Putamen (tissue), 1 donor: ENCODE data around the gene TRIM40.
A peak's percentile ranks its signal among the peaks of the same experiment; 100 is the strongest.

ENCODE experiments used
- DNase-seq: peaks from one replicate; pipeline ENCODE4 v3.0.0-alpha.2; 2016; ENCODE audit warnings: low spot score

The TRIM40 gene, protein sequence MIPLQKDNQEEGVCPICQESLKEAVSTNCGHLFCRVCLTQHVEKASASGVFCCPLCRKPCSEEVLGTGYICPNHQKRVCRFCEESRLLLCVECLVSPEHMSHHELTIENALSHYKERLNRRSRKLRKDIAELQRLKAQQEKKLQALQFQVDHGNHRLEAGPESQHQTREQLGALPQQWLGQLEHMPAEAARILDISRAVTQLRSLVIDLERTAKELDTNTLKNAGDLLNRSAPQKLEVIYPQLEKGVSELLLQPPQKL

DNA sequence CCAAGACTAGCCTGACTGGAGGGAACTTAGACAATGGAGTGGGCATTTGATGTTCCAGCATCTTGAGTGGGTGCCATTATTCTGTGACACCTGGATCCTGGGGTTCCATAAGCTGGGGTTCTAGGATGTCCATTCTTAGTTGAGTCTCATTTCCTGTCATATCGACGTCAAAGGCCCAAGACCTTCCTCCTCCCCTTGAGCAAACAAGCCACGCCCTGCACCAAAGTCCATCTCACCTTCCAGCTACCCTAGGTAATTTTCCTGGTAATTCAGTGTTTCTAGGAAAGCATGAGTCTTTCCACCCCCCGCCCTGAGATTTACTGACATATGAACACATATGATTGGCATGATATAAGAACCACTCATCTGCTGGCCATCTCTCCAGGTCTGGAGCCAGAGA lies at the start of gene TRIM40:
Gene TRIM40 (plus strand): TSS at position 384 of the 400 bp plus-strand sequence. CDS start 897 bp downstream, outside the sequence.
- no peak for DNase-seq

DNA sequence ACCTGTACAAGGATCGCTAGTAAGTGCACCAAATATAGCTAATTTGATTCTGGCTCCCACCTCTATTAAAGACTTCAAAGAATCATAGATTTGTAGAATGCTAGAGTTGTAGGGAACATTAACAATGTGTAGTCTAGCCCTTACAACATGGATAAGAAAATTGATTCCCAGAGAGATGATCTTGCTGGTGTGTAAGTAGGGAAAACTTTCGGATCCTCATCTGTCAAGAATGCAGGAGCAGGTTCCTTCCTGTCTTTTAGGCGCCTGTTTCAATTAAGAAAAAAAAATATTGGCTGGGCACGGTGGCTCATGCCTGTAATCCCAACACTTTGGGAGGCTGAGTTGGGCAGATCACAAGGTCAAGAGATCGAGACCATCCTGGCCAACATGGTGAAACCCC lies 48.1 kb upstream of the TRIM40 start:
- no peak for DNase-seq

DNA sequence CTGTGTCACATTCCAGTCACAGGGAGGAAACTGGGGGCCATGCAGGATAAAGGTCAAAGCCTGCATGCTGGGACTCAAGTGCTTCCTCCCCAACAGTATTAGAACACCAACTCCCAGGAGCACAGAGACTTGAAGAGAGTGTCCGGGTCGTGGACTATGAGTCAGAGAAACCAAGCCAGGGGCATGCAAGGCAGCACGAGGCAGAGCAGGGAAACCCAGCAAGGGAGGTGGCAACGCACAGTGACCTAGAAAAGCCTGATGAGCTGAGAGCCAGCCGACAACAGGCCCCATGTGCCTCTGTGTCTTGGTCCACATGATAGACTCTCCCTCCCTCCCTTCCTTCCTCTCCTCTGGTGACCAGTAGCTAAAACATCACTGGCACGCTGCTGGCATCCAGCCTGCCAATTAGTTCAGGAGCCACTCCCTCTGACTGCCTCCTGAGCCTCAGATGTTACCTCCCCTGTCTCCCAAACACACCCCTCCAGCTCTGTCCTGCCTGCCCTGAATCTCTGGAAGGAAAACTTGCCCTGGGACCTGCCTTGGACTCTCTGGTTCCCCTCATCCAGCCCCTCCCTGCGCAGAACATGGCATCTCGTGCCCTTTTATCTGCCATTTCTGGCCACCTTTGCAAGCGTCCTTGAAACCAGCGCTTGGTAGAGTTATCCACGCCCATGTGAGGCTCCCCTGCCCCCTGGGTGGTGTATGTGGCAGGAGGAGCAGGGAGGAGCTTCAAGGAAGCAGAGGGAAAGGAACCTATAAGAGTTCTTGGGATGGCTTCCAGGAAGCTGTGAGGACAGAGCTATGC lies 44.2 kb upstream of the TRIM40 start:
- DNase-seq: no peak

DNA sequence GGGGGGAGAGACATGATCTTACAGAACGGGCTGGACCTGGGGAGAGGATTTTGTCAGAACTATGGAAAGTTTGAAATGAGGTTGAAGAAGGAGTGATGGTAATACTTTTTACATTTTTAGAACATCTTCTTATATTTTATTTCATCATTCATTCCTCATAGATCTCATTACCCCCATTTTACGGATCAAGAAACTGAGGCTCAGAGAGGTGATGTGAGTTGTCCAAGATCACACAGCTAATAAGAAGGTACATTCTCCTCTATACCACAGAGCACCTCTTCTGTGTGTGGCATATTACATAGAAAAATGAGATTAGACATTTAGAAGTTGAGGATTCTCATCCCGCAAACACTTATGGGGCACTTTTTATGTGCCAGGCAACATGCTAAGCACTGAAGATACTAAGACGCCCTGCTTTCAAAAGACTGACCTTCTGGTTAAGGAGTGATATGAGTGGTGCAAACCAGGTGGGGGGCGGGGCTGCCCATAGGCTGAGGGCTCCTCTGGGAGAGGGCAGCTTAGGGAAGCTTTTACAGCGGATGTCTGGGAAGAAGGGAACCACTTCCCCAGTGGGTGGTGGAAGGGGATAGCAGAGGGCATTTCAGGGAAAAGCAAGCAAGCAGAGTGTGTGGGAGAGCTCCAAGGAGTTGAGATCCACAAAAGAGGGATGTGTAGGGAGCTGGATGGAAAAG lies 42.9 kb upstream of the TRIM40 start:
- no peak for DNase-seq

DNA sequence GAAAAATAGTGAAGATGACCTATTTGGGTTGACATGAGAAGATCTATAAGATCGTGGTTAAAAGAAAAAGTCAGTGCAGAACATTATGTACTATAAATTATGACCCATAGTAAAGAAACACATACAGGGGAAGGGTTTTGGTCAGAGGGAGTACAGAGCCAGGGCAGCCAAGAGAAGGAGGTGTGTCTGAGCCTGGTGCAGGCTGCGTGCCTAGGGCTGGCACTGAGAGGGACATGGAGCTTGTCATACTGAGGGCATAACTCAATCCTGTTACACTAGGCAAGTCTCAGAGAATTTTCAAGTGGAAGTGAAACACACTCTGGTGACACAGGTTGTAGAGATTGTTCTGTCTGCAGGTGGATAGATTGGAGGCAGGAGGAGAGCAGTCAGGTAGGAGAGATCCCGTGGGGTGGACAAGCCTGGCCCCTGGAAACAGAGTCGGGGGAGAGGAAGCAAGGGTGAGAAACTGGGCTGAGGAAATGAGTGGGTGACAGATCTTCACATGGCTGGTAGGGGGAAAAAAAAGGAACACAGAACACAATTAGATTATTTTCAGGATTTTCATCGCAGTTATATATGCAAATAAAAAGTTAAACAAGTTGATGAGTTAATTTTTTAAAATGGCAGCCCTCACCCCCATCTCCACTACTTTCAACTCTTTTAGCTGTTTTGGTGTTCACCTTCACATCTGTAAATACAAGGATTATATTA lies 41.8 kb upstream of the TRIM40 start:
- no peak for DNase-seq

DNA sequence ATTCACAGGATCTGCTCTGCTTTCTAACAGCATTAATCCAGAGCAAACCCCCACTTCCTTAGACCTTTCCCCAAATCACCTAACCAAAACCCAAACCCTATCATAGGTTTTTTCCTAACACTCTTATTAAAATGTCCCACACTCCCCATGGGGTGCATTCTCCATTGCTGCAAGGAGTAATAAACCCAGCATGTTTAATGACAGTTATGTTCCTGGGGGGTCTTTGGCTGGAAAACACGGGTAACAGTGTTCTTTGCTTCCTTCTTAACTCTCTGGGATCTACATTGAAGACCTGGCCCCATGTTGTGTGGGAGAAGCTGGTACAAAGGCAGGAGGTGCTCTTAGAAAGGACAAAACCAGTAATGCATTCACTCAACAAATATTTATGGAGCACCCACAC lies 39.1 kb upstream of the TRIM40 start:
- DNase-seq: no peak

DNA sequence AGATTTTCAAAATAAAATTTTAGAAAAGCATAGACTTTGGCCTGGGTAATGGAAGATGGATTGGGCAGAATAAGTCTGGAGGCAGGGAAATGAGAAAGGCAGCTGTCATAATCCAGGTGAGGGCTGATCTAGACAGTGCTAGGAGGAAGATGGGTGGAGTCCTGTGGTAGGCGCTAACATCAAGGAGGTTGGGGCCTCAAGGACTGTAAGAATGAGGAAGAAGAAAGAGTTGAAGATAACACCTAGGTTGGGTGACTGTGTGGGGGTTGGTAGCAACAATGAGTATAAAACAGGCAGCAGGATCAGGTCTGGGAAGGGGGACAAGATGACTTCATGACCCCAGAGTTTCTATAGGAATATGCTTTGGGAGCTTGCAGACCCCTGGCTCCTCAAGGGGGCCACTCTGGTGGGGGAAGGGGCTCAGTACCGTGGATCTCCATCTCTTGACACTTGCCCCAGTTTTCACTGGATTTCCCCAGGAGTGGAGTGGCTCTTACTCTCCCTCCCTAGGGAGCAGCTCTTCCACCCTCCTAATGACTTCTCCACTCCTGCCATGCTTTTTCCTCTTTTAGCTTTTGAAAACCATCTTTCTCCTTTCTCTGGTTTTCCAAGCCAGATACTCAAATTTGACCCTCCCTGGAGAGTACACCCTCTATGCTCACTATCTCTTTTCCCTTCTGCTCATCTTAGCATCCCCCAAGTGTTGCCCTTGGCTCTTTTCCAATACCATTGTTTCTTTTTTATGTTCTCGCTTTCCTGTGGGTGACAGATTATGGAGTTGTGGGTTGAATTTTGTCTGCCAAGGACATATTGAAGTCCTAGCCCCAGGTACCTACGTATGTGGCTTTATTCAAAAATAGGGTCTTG lies 37.8 kb upstream of the TRIM40 start:
- no peak for DNase-seq

DNA sequence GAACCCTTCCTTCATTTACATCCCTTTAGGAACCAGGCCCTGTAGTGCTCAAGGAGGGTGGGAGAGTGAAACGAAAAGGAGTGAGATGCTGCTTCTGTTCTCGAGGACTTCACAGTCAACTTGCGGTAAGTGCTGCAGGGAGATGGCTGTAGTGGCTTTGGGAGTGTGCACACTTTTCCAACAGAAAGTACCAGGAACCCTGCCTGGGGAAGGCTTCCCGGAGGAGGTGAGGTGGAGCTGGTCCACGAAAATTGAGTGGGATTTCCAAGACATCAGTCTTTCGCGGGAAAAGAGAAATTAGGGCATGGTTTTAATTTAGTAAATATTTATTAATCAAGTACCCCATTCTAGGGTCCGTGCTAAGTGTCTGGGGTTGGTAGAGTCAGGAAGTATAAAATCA lies 35.8 kb upstream of the TRIM40 start:
- DNase-seq: no peak

DNA sequence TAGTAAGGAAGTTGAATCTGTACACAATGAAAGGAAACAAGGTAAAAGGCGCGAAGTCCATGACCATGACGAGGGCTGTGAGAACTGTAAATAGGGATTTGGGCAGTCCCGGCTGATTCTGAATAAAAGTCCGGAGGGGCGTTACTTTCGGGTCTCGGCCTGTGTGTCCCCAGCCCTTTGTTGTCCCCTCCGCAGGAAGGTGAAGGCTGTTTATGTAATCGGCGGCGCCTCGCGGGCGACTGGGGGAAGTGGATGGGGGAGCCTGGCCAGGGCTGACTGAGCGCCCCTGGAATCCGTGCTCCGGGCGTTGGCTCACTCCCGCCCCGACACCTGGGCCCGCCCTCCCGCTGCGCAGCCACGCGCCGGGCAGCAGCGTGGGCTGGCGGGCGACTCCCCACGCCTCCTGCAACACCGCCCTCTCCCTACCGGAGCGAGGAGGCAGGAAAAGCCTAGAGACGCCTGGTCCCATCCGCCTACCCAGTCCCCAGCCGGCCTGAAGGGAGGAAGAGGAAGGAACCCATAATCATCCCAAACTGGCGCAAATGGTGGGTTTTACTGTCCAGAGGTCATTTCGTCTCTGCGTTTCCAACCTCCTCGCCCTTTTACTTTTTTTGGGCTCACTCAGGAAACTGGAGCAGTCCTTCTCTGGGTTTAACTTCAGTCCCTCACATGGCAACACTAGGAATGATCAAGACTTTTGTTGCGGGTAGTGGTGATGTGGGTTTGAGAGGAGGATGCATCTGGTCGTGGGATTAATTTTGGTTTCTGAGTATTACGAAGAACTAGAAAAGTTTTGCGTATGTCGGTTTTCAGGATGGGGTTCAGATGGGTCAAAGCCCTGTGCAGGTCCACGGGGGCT lies 35.1 kb upstream of the TRIM40 start:
- DNase-seq: no peak

DNA sequence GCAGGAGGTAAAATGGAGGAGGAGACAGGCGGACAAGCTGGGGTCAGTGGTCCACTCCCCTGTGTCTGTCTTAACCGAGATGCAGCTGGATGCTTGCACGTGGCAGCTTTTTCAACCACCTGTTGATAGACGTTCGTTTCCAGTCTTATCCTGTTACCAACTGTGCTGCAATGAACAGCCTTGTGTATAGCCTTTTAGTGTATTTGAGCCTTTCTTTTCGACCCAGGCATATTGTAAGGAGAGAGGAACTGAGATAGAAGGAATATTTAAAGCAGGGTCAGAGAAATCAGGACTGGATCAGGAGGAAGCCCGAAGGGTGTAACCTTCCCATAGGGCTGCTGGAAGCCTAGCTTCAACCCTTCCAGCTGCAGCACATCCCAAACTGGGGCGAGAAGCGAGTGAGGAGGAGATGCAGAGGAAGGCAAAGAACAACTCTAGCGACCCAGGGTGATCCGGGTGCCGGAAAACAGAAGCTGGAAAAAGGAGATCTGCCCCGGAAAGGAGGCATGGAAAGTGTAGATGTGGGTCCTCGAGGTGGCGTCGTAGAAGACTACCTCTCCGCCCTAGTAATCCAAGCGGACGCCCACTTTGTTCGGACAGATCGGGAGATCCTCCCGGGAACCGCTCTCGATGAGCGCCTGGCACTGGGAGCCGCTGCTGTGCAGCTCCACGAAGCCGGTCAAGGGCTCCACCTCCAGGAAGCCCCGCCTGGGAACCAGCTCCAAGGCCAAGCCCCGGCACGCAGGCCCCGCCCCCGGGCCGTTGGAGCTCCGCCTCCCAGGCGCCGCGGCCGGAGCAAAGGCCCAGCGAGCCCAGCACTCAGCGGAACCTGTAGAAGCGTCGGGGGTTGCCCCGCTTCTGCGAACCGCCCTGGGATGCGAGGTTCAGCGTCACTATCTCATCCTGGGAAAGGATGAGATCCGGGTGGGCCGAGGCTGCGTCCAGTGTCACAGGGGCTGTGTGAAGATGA lies 34.2 kb upstream of the TRIM40 start:
- peak; percentile 83 for DNase-seq

DNA sequence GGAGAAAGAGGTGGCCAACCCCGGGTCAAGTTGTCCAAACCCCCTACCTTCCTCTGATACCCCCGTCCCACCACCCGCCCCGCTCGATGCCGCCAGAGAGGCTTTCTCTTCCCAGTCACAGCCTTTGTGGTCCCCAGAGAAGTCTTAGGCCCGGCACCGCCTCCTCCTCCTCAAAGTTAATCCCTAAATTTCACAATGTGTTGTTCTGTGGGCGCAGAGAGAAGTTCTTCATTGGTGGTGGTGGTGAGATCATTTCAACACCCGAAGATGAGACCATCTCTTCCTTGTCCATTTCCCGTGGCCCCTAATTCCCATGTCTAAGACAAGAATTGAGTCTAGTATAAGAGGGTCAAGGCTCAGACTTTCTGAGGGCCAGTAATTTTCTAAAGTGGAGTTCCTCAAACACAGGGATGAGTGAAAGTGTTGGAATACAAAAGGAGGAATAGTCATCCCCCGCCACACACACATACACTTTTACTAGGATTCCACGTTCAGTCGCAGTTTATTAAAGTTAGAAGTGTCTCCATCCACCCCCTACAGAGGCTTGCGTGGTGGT lies 33.4 kb upstream of the TRIM40 start:
- no peak for DNase-seq

DNA sequence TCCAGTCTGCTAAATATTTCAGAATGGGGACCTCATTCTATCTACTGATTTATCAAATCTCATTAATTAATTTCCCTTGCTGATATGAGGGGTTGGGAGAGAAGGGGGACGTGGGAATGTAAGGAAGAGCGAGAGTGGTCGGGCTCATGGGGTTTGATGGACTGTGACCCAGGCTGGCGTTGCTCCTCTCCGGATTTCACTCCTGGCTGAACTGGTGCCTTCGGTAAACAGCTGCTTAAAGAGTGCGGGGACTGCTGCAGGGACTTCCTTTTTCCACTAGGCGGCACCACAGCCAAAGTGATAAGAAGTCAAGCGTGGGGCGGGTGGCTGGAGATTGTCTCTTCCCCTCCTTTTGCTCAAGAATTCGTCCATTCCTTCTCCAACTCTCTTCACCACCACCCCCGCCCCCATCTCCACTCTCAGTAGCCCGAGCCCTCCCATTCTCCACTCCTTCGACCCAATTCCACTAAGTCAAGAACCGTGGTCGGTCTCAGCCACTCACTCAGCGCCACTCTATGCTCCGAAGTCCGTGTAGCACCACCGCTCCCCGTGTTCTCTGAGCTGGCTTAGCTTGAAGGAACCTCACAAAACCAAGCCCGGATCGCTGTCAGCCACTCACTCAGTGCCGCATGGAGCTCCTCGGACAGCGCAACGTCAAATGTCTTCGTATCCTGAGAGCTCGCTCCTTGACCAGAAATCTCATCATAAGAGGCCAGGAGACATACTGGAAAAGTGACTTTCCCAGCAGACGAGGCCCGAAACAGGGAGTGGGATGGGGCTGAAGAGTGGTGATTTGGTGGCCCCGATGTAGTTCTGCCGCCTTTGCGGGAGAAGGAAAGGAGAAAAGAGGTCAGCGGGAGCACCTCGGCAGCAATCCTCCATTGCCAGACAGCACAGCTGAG lies 32.7 kb upstream of the TRIM40 start:
- peak; percentile 83 for DNase-seq

DNA sequence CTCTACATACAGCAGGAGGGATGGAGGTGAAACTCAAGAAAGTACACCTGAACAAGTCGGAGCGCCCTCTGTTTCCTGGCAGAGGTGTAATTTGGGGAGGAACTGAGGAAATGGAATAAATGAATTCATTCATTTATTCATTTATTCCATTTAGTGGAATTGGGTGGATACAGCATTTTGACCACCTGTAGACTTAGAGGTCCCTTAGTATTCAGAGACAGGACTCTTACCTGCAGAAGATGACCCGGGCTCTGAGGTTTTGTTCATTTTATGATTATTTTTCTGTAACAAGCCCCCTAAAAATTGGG lies 32.1 kb upstream of the TRIM40 start:
- DNase-seq: no peak

DNA sequence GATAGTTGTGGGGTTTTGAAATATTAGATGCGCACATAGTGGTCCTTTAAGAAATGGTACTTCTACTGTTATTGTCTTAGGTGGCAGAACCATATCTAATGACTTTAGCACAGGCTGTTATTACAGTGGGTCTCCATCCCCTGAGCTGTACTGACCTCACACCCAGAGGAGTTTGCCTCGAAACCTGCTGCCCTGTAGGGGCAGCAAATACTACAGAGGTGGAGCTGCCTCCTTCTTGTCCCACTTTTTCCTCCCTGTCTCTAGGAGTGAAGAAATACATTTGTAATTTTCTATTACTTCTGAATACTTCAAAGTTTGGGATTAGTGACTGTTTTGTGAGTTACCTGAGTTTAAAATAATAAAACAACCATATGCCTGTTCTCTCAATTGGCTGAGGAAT lies 31.3 kb upstream of the TRIM40 start:
- DNase-seq: no peak

DNA sequence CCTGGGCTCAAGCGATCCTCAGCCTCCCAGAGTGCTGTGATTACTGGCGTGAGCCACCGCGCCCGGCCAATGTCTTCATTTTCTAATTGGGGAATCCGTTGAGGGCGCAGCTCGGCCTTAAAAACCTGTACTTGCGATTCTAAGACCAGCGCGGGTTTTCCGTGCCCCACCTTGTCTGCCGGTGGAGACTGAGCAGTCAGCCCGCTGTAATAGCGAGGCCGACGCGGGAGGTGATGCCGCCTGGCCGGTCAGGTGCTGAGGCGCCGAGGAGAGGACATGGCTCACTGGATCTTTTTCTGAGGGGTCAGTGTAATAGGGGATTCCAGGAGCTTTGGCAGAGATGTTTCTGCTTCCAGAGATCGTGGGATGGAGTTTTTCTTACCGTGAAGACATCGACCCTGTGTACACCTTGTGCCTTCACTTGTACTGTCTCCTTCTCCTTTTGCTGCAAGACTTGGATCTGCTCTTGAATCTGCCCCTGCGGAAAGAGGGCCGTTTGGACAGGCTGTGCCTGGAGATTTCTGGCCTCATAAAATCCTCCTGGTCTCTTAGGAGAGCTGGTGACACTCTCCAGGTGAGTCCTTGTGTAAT lies 24.6 kb upstream of the TRIM40 start:
- no peak for DNase-seq

DNA sequence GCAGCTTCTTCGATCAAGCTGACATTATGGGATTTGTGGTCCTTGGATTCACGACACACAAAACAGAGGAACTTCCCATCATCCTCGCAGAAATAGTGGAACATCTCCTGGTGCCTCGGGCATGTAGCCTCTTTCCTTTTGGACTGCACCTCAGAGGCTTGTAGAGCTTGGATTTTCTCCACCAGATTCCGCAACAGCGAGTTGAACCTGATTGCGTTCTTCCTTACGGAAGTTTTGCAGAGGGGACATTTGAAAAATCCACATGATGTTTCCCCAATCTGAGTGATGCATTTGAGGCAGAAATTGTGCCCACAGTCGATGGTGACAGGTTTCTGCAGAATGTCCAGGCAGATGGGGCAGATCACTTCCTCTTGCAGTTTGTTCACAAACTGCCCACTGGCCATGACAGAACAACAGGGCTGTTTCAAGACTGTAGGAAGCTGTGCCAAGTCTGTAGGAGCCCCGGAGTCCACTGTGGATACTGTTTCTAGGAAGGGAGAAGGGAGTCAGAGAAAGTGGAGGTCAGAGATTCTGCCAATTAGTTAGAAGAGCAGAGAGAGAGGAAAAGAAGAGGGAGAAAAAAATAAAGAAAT lies 23.4 kb upstream of the TRIM40 start:
- DNase-seq: no peak
